GM10248 (cell line): ENCODE measurements around the gene PAQR7.

ENCODE experiments used
- CTCF ChIA-PET: fragments of 300-600 bp; sonication (Branson Sonifier 250); formaldehyde crosslinking; extraction: SDS; loops from one replicate; lab custom pipeline; 2021; ENCODE audit warnings: antibody characterized with exemption; lab: Yijun Ruan, JAX
- POLR2A ChIA-PET: fragments of 350-650 bp; sonication (Branson Sonifier 250); formaldehyde crosslinking; extraction: SDS; loops from one replicate; lab custom pipeline; 2020; ENCODE audit warnings: antibody characterized with exemption; lab: Yijun Ruan, JAX
- DNase-seq: peaks from one replicate; pipeline ENCODE4 v3.0.0; 2012; ENCODE audit errors: extremely low spot score
- TF ChIP-seq, protein P1 (sequence below): IDR thresholded peaks from 2 replicates; pipeline ENCODE4 v1.5.1; 2012; ENCODE audit warnings: mild to moderate bottlenecking, low read depth; ENCODE audit errors: extremely low read depth, missing control alignments, control extremely low read depth

PAQR7 gene

GRCh38 chr1:25814549-25815087, 60.9 kb downstream of the PAQR7 start:
- DNase-seq: no peak
- POLR2A ChIA-PET: no interaction called here
- CTCF ChIA-PET: interaction anchor here (1.0 to 6.5 kb wide), 7 partner anchors 10 to 184 kb away, joined by 3 to 65 read pairs (median 4); partner anchors contain the start of genes PAFAH2 and SELENON
- TF ChIP-seq, protein P1, sequence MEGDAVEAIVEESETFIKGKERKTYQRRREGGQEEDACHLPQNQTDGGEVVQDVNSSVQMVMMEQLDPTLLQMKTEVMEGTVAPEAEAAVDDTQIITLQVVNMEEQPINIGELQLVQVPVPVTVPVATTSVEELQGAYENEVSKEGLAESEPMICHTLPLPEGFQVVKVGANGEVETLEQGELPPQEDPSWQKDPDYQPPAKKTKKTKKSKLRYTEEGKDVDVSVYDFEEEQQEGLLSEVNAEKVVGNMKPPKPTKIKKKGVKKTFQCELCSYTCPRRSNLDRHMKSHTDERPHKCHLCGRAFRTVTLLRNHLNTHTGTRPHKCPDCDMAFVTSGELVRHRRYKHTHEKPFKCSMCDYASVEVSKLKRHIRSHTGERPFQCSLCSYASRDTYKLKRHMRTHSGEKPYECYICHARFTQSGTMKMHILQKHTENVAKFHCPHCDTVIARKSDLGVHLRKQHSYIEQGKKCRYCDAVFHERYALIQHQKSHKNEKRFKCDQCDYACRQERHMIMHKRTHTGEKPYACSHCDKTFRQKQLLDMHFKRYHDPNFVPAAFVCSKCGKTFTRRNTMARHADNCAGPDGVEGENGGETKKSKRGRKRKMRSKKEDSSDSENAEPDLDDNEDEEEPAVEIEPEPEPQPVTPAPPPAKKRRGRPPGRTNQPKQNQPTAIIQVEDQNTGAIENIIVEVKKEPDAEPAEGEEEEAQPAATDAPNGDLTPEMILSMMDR: no peak

DNA sequence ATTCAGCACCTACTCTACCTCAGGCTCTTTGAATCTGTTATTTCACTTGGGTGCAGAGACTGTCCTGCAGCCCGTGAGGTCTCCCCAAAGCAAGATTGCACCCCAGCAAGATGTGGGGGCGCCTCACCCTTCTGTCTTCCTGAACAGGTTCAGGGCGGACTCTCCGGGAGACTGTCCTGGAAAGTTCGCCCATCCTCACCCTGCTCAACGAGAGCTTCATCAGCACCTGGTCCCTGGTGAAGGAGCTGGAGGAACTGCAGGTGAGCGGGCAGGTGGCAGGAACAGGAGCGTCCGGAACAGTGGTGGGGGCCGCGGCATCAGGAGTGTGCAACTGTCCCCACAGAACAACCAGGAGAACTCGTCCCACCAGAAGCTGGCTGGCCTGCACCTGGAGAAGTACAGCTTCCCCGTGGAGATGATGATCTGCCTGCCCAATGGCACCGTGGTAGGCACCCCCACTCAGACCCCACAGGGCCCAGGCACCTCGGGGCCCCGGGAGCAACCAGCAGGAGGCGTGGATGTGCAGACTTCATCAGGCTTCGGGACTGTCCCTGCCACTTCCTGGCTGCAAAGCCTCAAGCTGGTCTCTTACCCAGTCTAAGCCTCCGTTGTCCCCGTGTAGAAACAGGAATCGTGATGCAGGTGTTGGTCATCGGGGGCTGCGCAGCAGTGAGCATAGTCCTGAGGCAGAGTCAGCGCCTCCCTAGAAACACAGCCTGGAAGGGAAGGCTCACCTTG, 61.6 kb downstream of the PAQR7 start:
- ChIA-PET POLR2A (no interaction called here), CTCF (interaction anchor here (1.0 to 6.5 kb wide), 7 partner anchors 9 to 185 kb away, joined by 3 to 65 read pairs (median 4); partner anchors contain the start of genes PAFAH2 and SELENON)
- DNase-seq: no peak
- TF ChIP-seq, protein P1: peak; percentile 17

DNA sequence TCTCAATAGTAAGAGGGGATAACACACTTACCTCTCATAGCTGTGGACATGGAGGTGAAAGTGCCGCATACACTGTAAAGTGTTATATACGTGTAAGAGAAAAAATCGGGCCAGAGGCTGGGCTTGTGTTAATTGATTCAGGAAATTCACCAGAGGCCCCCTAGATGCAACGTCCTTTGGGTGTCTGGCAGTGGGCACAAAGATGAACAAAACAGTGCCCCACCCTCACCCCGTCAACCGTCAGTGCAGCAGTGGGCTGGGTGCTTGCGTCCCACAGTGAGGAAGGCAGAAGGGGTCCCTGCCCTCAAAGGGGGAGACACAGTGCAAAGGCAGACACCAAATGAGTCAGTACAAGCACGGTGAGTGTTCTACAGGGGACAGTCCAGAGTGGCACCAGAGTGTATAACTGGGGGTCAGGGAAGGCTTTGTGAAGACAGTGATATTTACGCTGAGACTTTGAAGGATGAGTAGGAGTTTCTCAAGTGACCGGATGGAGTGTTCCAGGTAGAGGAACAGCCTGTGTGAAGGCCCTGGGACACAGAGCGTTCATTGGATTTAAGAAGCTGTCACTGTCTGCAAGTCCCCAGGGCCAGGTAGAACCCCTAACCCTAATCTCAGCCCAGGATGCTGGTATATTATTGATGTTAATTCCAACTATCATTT, 62.3 kb downstream of the PAQR7 start:
- TF ChIP-seq, protein P1: no peak
- ChIA-PET POLR2A (interaction anchor here (0.6 kb wide), 1 partner anchor 192 kb away, joined by 3 read pairs; no protein-coding TSS in a partner anchor), CTCF (interaction anchor here (0.9 to 6.5 kb wide), 5 partner anchors 8 to 184 kb away, joined by 3 to 65 read pairs (median 6); partner anchors contain the start of genes PAFAH2 and SELENON)

More for the DNA sequence above, 62.3 kb downstream of the PAQR7 start:
- DNase-seq: no peak
